HuH-7 (cell line): ENCODE measurements around the gene MAP2.

Experiments used
- DNase-seq: peaks from one replicate; pipeline ENCODE4 v3.0.0; 2011; ENCODE audit warnings: low spot score

The MAP2 gene

DNA sequence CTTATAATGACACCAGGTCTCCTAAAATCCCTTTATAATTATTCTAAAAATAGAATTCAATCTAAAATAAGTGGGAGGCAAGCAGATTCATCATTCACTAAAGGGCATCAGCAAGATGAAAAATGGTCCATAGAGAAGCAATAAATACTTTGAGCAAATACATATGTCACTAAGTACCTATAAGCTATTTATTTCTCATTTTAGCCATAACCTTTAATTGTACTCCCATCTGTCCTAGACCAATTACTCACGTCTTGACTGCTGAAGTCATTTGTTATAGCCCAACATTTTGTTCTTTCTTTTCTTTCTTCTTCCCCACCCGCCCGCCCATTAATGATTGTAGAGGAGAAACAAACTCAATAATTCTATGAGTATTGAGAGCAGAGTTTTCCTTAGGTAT lies 105.7 kb downstream of the MAP2 start:
- DNase-seq: no peak

DNA sequence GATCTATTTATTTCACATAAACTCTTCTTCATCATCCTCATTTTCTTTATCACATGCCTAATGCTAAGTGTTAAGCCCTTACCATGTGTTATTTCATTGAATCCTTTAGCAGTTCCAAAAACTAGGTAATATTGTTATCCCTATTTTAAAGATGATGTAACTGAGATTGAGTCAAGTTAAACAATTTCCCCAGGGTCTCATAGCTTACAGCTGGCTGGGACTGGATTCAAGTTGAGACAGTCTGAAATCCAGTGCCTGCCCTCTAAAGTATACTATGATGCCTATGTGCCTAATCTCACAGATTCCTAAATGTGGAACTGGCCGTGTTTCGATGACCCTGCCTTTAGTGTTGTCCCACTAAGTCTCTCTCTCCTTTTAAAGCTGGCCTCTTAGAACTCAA lies 108.5 kb downstream of the MAP2 start:
- DNase-seq: no peak

DNA sequence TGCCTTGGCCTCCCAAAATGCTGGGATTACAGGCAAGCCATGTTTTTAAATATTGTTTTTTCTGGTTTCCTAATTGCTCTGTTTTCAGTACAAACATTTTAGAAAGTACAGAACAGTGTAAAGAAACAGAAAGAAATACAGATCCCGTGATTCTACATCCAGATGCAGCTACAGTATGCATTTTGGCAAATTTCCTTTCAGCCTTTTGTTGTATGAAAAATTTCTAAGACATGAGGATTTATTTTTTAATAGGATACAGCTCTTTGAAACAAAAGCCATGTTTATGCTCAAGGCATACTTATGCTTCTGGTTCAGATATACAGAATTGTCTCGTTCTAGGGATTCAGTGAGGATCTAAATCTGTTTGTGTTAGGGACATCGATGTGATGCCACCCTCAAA lies 109.5 kb downstream of the MAP2 start:
- no peak for DNase-seq

- DNase-seq: no peak
These were observed 110.4 kb downstream of the MAP2 start for GRCh38 chr2:209534228-209534627.

GRCh38 chr2:209536363-209536762 lies 112.5 kb downstream of the MAP2 start:
- no peak for DNase-seq

GRCh38 chr2:209547726-209548125 lies 123.9 kb downstream of the MAP2 start:
- no peak for DNase-seq

- DNase-seq: no peak
These were observed 125.7 kb downstream of the MAP2 start for GRCh38 chr2:209549589-209549988.

- DNase-seq: no peak
These were observed 130.1 kb downstream of the MAP2 start for GRCh38 chr2:209553913-209554312.

DNA sequence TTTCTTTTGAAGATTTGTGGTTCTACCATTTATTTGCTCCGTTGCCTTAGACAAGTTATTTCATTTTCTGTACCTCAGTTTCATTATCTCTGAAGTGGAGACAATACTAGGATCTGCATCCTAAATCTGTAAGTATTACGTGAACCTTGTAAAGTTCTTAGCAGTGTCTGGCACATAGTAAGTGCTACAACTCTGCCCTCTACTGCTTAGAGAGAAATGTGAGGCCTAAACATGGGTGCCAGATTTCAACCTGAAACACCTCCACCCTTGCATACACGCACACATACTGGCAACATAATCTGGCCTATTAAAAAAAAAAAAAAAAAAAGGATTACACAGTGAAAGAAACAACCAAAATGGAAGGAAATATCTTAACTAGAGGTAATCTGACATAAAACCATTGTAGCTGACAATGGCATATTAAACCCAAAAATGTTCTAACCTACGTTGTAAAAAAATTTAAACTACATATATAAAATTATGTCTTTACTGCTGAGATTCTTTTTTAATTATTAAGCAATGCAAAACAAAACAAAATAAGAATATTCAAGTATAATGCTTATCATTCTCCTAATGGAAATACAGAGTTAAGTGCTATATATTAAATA lies 132.6 kb downstream of the MAP2 start:
- DNase-seq: peak; percentile 18

- no peak for DNase-seq
These were observed 137.1 kb downstream of the MAP2 start for GRCh38 chr2:209560911-209561310.

DNA sequence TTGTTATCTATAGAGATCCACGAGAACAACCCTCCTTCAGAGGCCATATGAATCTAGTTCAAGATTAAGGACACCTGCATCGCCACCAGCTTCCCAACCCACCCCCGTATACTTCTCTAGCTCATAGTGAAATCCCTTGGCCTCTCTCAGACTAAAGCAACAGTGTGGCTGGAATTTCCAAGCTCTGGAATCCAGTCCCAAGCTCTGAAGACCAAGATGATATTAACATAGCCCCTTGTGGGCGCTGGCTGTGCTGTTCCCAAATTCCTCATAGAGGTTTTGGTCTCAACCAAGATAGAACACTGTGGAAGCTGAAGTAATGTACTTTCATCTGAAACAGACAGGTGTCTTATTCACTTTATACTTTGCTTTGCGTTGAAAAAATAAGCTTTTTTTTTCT lies 139.6 kb downstream of the MAP2 start:
- DNase-seq: no peak

DNA sequence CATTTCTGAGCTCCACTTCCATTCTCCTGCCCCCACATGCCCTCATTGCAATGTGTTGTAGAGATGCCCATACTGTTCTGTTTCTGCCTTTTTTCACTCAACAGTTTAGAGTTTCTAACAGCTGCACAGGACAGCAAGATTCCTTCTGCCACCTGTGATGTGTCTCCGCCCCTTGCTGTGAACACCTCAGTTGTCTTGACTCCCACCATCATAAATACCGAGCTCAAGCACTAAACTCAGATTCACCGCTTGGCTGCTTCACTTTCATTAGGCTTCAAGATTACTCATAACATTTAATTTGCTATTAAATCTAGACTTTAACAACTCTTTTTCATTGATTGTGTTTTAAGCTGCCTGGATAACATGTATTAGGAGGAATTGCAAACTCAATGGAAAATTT lies 141.0 kb downstream of the MAP2 start:
- DNase-seq: no peak

DNA sequence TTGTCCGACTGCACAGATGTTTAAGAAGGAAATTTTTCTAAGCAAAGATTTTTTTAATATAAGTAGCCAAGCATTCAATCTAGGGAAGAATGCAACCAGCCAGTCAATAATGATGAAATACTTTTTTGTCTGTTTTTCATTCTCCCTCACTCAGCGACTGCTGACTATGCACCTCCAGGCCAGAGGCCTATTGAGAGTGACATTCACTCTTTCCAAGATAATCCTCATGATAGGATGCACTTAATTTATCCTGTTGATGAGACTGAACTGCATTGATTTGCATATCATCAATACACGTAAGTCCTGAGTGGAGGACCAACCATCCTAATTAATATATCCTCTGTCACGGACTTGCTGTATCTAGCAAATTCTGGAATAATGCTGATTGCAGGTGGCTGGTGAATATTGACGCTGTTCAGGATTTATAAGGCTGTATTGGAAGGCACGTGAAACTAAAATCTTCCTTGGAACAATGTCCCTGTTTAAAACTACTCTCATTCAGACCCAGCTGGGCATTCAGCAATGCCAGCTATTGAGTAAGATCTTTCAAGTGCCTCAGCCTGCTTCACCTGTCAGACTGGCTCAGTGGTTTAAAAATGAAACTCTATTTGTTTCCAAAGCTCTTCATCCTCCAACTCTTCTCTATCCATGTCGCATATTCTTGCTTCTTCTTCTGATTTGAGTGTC lies 142.2 kb downstream of the MAP2 start:
- DNase-seq: no peak

DNA sequence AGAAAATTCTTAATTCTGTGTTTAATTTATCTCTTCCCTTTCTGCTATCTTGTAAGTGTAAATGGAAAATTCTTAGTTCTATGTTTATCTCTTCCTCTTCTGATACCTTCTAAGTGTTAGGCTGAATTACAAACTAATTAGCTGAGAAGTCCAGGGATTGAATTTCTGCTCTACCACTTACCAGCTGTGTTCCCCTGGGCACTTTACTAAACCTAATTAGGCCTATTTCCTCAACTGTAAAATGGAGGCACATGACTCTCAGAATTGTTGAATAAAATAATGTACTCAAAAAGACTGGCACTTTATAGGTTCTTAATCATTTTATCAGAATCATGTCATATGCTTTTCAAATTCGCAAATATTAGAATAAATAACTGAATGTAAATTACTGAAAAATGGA lies 146.3 kb downstream of the MAP2 start:
- DNase-seq: no peak

- DNase-seq: no peak
These were observed 150.7 kb downstream of the MAP2 start for GRCh38 chr2:209574515-209574914.

GRCh38 chr2:209577376-209578357 lies 153.8 kb downstream of the MAP2 start:
- DNase-seq: no peak

DNA sequence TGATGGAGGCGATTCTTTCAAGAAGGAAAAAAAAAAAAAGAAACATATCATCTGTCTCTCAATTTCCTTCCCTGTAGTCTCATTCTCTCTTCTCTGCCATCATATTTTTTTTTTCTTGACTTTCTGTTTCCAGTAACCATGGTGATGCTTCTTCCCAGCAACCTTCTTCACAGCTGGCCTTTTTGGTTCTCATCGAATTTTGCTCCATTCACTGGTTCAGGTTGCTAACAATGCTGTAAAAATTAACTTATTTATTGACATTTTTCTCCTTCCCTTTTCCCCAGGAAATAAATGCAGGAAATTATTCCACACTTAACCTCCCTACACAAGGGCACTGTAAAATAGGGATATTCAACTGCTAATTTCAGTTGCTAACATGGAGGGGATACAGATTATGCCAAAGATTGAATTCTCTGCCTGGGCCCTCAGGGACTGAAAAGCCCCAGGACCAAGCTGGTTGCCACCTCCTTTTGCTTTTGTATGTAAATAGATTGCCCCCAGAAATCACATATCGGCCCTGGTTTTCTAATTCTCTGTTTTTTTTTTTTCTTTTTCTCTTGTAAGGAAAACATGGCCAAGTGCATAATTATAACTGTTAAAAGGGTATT lies 154.7 kb downstream of the MAP2 start:
- no peak for DNase-seq

DNA sequence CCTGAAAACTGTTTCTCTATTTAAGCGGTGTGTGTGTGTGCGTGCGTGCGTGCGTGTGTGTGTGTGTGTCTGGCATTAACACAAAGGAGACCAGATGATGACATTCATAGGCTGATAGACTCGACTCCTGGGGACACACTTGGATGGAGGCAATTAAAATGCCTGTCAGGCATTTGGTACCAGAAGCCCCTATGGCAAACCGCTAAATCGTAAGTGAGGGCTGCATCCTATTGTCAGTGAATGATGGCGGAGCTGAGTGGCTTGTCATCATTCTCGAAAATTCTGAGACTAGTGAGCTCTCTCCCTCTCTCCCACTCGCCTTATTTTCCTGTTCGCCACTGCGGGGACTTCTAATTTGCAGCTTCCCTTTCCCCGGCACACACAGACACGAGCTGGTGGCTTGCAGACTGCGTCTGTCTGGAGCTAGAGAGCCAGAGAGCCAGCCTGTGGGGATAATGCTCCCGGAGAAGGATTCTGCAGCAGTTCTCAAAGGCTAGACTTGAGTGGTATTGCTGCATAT lies 155.4 kb downstream of the MAP2 start:
- DNase-seq: no peak

DNA sequence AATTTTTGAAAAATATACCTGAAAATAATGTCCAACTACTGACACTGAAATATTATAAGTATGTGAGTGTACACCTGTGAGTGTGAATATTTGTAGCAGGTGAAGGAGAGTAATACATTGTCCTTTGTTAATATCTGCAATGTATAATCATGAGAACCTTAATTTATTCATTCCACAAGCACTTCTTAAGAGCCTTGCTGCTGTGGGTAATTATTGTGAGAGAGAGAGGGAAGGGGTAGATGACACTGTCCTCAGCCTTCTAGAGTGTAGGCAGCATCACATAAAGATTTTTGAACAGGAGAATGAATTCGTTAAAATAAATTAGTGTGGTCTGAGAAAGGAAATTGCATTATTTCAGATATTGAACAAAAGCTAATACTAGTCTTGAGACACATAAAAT lies 157.2 kb downstream of the MAP2 start:
- no peak for DNase-seq

DNA sequence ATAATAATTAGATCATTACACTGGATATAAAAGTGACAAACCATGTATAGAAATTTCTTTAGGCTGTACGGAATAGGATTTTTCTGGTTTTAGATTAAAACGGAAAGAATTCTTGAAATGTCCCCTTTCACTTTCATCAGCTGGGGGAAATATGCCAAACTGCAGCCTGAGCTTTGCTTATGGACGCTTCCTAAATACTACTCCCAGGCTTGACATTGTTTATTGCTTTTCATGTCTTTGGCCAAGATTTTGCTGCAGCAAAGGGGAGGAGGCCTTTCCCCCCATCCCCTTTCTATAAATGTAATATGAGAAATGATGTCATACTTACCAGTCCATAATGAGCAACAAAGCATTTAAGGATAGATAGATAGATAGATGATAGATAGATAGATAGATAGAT lies 158.4 kb downstream of the MAP2 start:
- DNase-seq: no peak

DNA sequence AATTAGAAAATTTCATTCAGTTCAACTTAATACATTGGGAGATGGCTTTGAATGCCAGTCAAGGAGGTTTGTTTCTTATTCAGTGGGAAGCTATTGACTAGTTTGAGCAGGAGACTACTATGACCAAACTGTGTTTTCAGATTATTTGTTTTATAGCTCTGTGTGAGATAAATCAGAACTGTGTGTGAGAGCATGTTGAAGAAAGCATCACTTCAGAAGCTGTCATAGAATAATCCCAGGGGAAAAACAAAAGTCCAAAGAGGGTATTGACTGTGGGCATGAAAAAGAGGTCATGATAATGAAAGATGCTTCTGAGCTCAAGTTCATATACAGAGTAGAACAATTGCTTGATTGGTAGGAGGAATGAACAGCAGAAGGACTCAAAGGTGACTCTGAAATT lies 160.6 kb downstream of the MAP2 start:
- no peak for DNase-seq

- no peak for DNase-seq
These were observed 161.1 kb downstream of the MAP2 start for GRCh38 chr2:209584915-209585314.
